H1 (cell line): ENCODE data around the gene DOCK9. TPM values are rescaled to one million over a fixed set of nuclear protein-coding genes. Genes with fewer than 3 reads are reported as not detected.

Source experiments
- CTCF ChIA-PET: fragments of 300-600 bp; sonication (Branson Sonifier 250); formaldehyde crosslinking; loops from one replicate; lab custom pipeline; 2021; ENCODE audit not compliant: partially characterized antibody; lab: Charles Lee
- POLR2A ChIA-PET: fragments of 300-600 bp; sonication (Branson Sonifier 250); formaldehyde crosslinking; loops from one replicate; lab custom pipeline; 2021; ENCODE audit warnings: inconsistent platforms; ENCODE audit not compliant: partially characterized antibody; lab: Charles Lee
- DNase-seq, 2 experiments: peaks; one replicate each; pipeline versions ENCODE4 v3.0.0 to v3.0.0-alpha.2; 2010 to 2022; ENCODE audit warnings: low spot score in 2 of 2, low read depth in 1 of 2, mixed read lengths in 1 of 2
- FAIRE-seq: peaks from 2 replicates; lab custom pipeline; 2011; peaks lifted over from hg19 to GRCh38; lab: Jason Lieb, UNC
- H2AFZ ChIP-seq: 2 replicates; pipeline ENCODE4 v1.8.1; 2012; ENCODE audit warnings: low read length, inconsistent platforms
- H2AK5ac ChIP-seq: 2 replicates; pipeline ENCODE4 v1.6.1; 2013; ENCODE audit warnings: low read depth, low read length
- H2BK120ac ChIP-seq: replicated peaks from 2 replicates; pipeline ENCODE3; 2013; ENCODE audit warnings: low read depth, low read length, inconsistent platforms
- H2BK12ac ChIP-seq: 2 replicates; pipeline ENCODE4 v1.6.1; 2013; ENCODE audit warnings: low read depth, low read length
- H2BK15ac ChIP-seq: 2 replicates; pipeline ENCODE4 v1.6.1; 2013; ENCODE audit warnings: low read length
- H2BK20ac ChIP-seq: 2 replicates; pipeline ENCODE4 v1.6.1; 2013; ENCODE audit warnings: low read length
- H2BK5ac ChIP-seq: 2 replicates; pipeline ENCODE4 v1.6.1; 2013; ENCODE audit warnings: low read depth, low read length
- H3K14ac ChIP-seq: 2 replicates; pipeline ENCODE4 v1.6.1; 2013; ENCODE audit warnings: inconsistent platforms; ENCODE audit not compliant: insufficient read length
- H3K18ac ChIP-seq: 2 replicates; pipeline ENCODE4 v1.6.1; 2013; ENCODE audit warnings: low read length; ENCODE audit errors: extremely low read depth
- H3K23ac ChIP-seq: 2 replicates; pipeline ENCODE4 v1.6.1; 2013; ENCODE audit warnings: inconsistent platforms; ENCODE audit not compliant: insufficient read length
- H3K23me2 ChIP-seq: 2 replicates; pipeline ENCODE4 v1.6.1; 2013; ENCODE audit warnings: low read depth, low read length
- H3K27ac ChIP-seq: 2 replicates; pipeline ENCODE4 v1.6.1; 2011; ENCODE audit warnings: low read depth, low read length, inconsistent platforms
- H3K27me3 ChIP-seq, 4 experiments: replicated peaks in 1 of 4; 1 replicate in 1 of 4; 2 replicates in 3 of 4; pipeline versions ENCODE4 v1.6.1 to v1.8.1; 2011 to 2013; ENCODE audit warnings: low read length in 3 of 4, mild to moderate bottlenecking in 3 of 4, inconsistent platforms in 2 of 4, mixed read lengths in 2 of 4, moderate library complexity in 1 of 4; ENCODE audit not compliant: control insufficient read depth in 3 of 4, insufficient read depth in 3 of 4; ENCODE audit errors: extremely low read depth in 1 of 4
- H3K36me3 ChIP-seq, 4 experiments: 2 replicates each; pipeline versions ENCODE4 v1.6.1 to v1.8.1; 2011 to 2013; ENCODE audit warnings: mild to moderate bottlenecking in 4 of 4, low read length in 3 of 4, moderate library complexity in 2 of 4, control low read depth in 1 of 4, inconsistent platforms in 1 of 4; ENCODE audit not compliant: insufficient read depth in 4 of 4, control insufficient read depth in 2 of 4
- H3K4ac ChIP-seq: replicated peaks from 2 replicates; pipeline ENCODE3; 2013; ENCODE audit warnings: low read length, low read depth, mixed read lengths, inconsistent platforms; ENCODE audit not compliant: insufficient read length
- H3K4me1 ChIP-seq, 4 experiments: replicated peaks in 1 of 4; 1 replicate in 1 of 4; 2 replicates in 3 of 4; pipeline versions ENCODE4 v1.6.1 to v1.8.1; 2011 to 2013; ENCODE audit warnings: low read length in 3 of 4, inconsistent platforms in 2 of 4, mixed read lengths in 1 of 4; ENCODE audit not compliant: insufficient read depth in 4 of 4, control insufficient read depth in 3 of 4
- H3K4me2 ChIP-seq, 2 experiments: 2 replicates each; pipeline versions ENCODE4 v1.6.1 to v1.8.1; 2011 to 2013; ENCODE audit warnings: low read depth in 2 of 2, low read length in 2 of 2, control low read depth in 1 of 2, inconsistent platforms in 1 of 2, mild to moderate bottlenecking in 1 of 2; ENCODE audit not compliant: insufficient read depth in 1 of 2
- H3K4me3 ChIP-seq, 4 experiments: fragments of 200-600, 300-600 bp in 1 of 4; sonication (generic), shearing (Covaris generic), sonication (Bioruptor Twin) in 1 of 4; 2 replicates each; pipeline versions ENCODE4 v1.5.1 to v1.8.1; 2011 to 2016; ENCODE audit warnings: low read length in 4 of 4, low read depth in 3 of 4, control low read depth in 2 of 4, inconsistent platforms in 2 of 4, mild to moderate bottlenecking in 2 of 4, mixed read lengths in 1 of 4, moderate library complexity in 1 of 4; ENCODE audit not compliant: insufficient read depth in 2 of 4; ENCODE audit errors: extremely low read depth in 1 of 4
- H3K56ac ChIP-seq: replicated peaks from 2 replicates; pipeline ENCODE3; 2013; ENCODE audit warnings: low read depth, mild to moderate bottlenecking, mixed read lengths, low read length, inconsistent platforms; ENCODE audit not compliant: insufficient read length
- H3K79me1 ChIP-seq: 2 replicates; pipeline ENCODE4 v1.6.1; 2013; ENCODE audit warnings: low read depth, low read length, control low read depth
- H3K79me2 ChIP-seq, 2 experiments: 2 replicates each; pipeline versions ENCODE4 v1.6.1 to v1.8.1; 2012 to 2013; ENCODE audit warnings: low read length in 2 of 2, mild to moderate bottlenecking in 2 of 2, inconsistent platforms in 1 of 2; ENCODE audit not compliant: insufficient read depth in 2 of 2, control insufficient read depth in 1 of 2
- H3K9ac ChIP-seq, 4 experiments: replicated peaks in 1 of 4; 1 replicate in 1 of 4; 2 replicates in 3 of 4; pipeline versions ENCODE4 v1.6.1 to v1.8.1; 2011 to 2013; ENCODE audit warnings: low read depth in 3 of 4, low read length in 3 of 4, control low read depth in 2 of 4, mild to moderate bottlenecking in 2 of 4, moderate library complexity in 2 of 4, inconsistent platforms in 1 of 4; ENCODE audit errors: extremely low read depth in 1 of 4
- H3K9me3 ChIP-seq, 2 experiments: 2 replicates each; pipeline versions ENCODE4 v1.6.1 to v1.8.1; 2012 to 2013; ENCODE audit warnings: mild to moderate bottlenecking in 2 of 2, moderate library complexity in 2 of 2, control low read depth in 1 of 2, inconsistent platforms in 1 of 2, low read depth in 1 of 2, low read length in 1 of 2, mixed read lengths in 1 of 2; ENCODE audit not compliant: insufficient read depth in 2 of 2
- H4K20me1 ChIP-seq, 2 experiments: replicated peaks in 1 of 2; 2 replicates each; pipeline versions ENCODE3 to v1.8.1; 2011 to 2013; ENCODE audit warnings: inconsistent platforms in 2 of 2, low read length in 2 of 2, mild to moderate bottlenecking in 1 of 2; ENCODE audit not compliant: insufficient read depth in 2 of 2, control insufficient read depth in 1 of 2
- H4K5ac ChIP-seq: 2 replicates; pipeline ENCODE4 v1.6.1; 2013; ENCODE audit warnings: low read length, low read depth, mixed read lengths, inconsistent platforms; ENCODE audit not compliant: insufficient read length
- H4K8ac ChIP-seq: 2 replicates; pipeline ENCODE4 v1.8.0; 2013; ENCODE audit warnings: mild to moderate bottlenecking, moderate library complexity, low read length, inconsistent platforms; ENCODE audit not compliant: insufficient read depth; ENCODE audit errors: extremely low read depth
- H4K91ac ChIP-seq: replicated peaks from 2 replicates; pipeline ENCODE3; 2013; ENCODE audit warnings: low read length, mixed read lengths, inconsistent platforms; ENCODE audit not compliant: insufficient read length
- CTCF ChIP-seq, 3 experiments: IDR thresholded peaks; 1 replicate in 2 of 3; 2 replicates in 1 of 3; pipeline versions ENCODE4 v1.5.1 to v1.6.1; 2011; ENCODE audit warnings: low read length in 3 of 3, mild to moderate bottlenecking in 3 of 3, inconsistent platforms in 2 of 3, low read depth in 1 of 3, moderate library complexity in 1 of 3; ENCODE audit not compliant: insufficient read depth in 1 of 3; ENCODE audit errors: control extremely low read depth in 1 of 3
- EGR1 ChIP-seq: IDR thresholded peaks from 2 replicates; pipeline ENCODE4 v1.6.1; 2011; ENCODE audit warnings: low read depth, low read length, borderline replicate concordance
- RAD21 ChIP-seq, 2 experiments: IDR thresholded peaks in 1 of 2; conservative IDR thresholded peaks in 1 of 2; 2 replicates each; pipeline ENCODE4 v1.6.1; 2011; ENCODE audit warnings: low read depth in 2 of 2, low read length in 2 of 2, improper control_type of control experiment in 1 of 2, inconsistent platforms in 1 of 2, mild to moderate bottlenecking in 1 of 2, moderate library complexity in 1 of 2
- WGBS, 2 experiments: shearing (Covaris generic) in 1 of 2; methylation state at CpG; one replicate each; pipeline versions ENCODE4 v1.1.6 to v1.1.7; 2013 to 2015; ENCODE audit warnings: low lambda C conversion rate in 2 of 2, mixed read lengths in 2 of 2, inconsistent platforms in 1 of 2, low coverage in 1 of 2, missing lambda C conversion rate in 1 of 2; ENCODE audit not compliant: insufficient replicate concordance in 2 of 2, insufficient coverage in 1 of 2, insufficient read length in 1 of 2; ENCODE audit errors: extremely low coverage in 1 of 2, missing lambda C conversion rate in 1 of 2; 5-methylcytosine and 5-hydroxymethylcytosine counted together
- polyA plus RNA-seq, 7 experiments: library from polyadenylated mRNA; depleted of rRNA in 3 of 7; stranded (reverse) in 5 of 7; unstranded in 2 of 7; fragments of >200 nt in 5 of 7; fragments of 200-250 nt in 2 of 7; gene quantifications; 1 replicate in 5 of 7; 2 replicates in 1 of 7; 4 replicates in 1 of 7; pipeline versions ENCODE4 v1.2.1 to v1.2.3, GENCODE V29; 2011 to 2013; ENCODE audit warnings: missing spikeins in 2 of 7, mixed read lengths in 2 of 7
- total RNA-seq: library from RNA; stranded (reverse); fragmentation: NEBNext Ultra II Directional; extraction: Animal tissue kit (Norgen Biotek cat#: 25700); gene quantifications from 2 replicates; pipeline ENCODE4 v1.2.1, GENCODE V29; 2021

The DOCK9 gene
- total and polyA plus RNA-seq, 2 of the 8 experiments (the other 6 are each of a cell fraction or from before 2014, with no cell fraction given), result 21.6 to 31.5 TPM

DNA sequence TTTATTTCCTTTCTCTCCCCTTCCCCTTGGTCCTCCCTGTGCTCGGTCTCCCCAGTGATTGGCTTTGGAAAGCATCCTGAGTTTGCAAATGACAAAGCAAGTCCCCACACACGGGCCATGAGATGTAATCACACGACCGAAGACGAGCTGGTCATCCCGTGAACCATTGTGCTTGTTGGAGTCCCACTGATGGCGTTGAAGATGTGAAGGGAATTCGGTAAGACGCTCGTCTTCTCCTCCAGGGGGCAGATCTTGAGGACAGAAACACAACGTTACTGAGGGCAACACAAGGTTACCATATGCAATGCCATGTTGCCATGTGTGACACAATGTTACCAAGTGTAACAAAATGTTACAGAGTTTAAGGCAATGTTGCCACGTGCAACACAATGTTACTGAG is 183.4 kb downstream of the DOCK9 start:
- FAIRE-seq (peak; percentile 62), DNase-seq (peak in 1 of 2 experiments; percentile 45)
- H3K4me1 ChIP-seq, result no peaks in the 10 kb centered on the region
- no peak overlapping the region for H3K18ac ChIP-seq
- H3K56ac ChIP-seq, result no peak overlapping the region
- no peak overlapping the region for H3K27ac ChIP-seq
- H4K8ac ChIP-seq, result no peak overlapping the region
- H3K27me3 ChIP-seq, result no peaks in the 10 kb centered on the region
- no peak overlapping the region for H2BK120ac ChIP-seq
- no peak overlapping the region for H2BK15ac ChIP-seq
- no peak overlapping the region for H3K4ac ChIP-seq
- peaks cover 2% of the 10 kb centered on the region; the same call in 1 of the 2 replicates for H3K79me1 ChIP-seq
- no peak overlapping the region for H3K9ac ChIP-seq
- POLR2A ChIA-PET, result no interaction called here
- CTCF ChIA-PET, result interaction anchor here (0.6 to 3.0 kb wide), 19 partner anchors 10 to 294 kb away, joined by 3 to 25 read pairs (median 3); no protein-coding TSS in a partner anchor
- no peak overlapping the region for H3K4me3 ChIP-seq
- no peak overlapping the region for H3K4me2 ChIP-seq
- H3K79me2 ChIP-seq, result no peaks in the 10 kb centered on the region
- no peaks in the 10 kb centered on the region for H3K23me2 ChIP-seq
- no peak overlapping the region for H2AFZ ChIP-seq
- H3K36me3 ChIP-seq, result no peaks in the 10 kb centered on the region; a peak in 2 of 8 replicates
- H3K14ac ChIP-seq, result no peak overlapping the region
- H4K5ac ChIP-seq, result no peak overlapping the region
- no peaks in the 10 kb centered on the region for H3K9me3 ChIP-seq
- H2BK20ac ChIP-seq, result no peak overlapping the region
- H3K23ac ChIP-seq, result no peak overlapping the region
- 92% methylated on average over 12 of the region's 12 CpGs; no CpG with 5 or more reads in 1 of the 2 experiments for WGBS, 2 experiments
- H2BK12ac ChIP-seq, result no peak overlapping the region; the same call in 1 of the 2 replicates
- H2AK5ac ChIP-seq, result no peak overlapping the region
- H4K91ac ChIP-seq, result no peak overlapping the region
- TF ChIP-seq EGR1, result no peak
- peak; percentile 15 to 39; a peak in 2 of 4 replicates for TF ChIP-seq RAD21 (IDR thresholded peaks at IDR 0.05 in 1 of 2, conservative IDR thresholded peaks at IDR 0.05 in 1 of 2; ENCODE audit: low read depth in 2 of 2, low read length in 2 of 2)
- TF ChIP-seq CTCF (IDR thresholded peaks at IDR 0.05; ENCODE audit: control extremely low read depth in 1 of 3, insufficient read depth in 1 of 3, low read depth in 1 of 3, low read length in 3 of 3), result peak; percentile 25 to 51 (median 41); a peak in 3 of 4 replicates
- H4K20me1 ChIP-seq, result no peaks in the 10 kb centered on the region
- H2BK5ac ChIP-seq, result no peak overlapping the region
